GM21360 (cell line): ENCODE data around the gene PSMB2.

Experiments used
- ATAC-seq: cut with Tn5 transposase; IDR thresholded peaks from one replicate; pipeline ENCODE4 v1.9.1; 2021; ENCODE audit warnings: mild to moderate bottlenecking, moderate library complexity; ENCODE audit not compliant: unreplicated experiment

Gene PSMB2

DNA sequence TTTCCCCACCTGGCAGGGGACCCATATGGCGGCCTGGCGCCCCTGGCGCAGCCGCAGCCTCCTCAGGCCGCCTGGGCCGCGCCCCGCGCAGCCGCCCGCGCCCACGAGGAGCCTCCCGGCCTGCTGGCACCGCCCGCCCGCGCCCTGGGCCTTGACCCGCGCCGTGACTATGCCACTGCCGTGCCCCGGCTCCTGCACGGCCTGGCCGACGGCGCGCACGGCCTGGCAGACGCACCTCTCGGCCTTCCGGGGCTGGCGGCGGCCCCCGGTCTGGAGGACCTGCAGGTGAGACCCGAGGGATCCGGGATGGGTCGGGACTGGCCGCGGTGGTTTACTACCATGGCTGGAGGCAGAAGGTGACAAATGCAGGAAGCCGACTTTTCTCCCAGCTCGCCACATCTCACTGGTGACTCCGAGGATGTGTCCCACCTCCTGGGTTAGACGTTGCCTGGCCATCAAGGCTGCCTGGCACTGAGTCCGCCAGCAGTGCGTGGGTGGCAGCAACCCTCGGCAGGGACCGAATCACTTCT lies 67.1 kb downstream of the PSMB2 start:
- ATAC-seq = no peak

DNA sequence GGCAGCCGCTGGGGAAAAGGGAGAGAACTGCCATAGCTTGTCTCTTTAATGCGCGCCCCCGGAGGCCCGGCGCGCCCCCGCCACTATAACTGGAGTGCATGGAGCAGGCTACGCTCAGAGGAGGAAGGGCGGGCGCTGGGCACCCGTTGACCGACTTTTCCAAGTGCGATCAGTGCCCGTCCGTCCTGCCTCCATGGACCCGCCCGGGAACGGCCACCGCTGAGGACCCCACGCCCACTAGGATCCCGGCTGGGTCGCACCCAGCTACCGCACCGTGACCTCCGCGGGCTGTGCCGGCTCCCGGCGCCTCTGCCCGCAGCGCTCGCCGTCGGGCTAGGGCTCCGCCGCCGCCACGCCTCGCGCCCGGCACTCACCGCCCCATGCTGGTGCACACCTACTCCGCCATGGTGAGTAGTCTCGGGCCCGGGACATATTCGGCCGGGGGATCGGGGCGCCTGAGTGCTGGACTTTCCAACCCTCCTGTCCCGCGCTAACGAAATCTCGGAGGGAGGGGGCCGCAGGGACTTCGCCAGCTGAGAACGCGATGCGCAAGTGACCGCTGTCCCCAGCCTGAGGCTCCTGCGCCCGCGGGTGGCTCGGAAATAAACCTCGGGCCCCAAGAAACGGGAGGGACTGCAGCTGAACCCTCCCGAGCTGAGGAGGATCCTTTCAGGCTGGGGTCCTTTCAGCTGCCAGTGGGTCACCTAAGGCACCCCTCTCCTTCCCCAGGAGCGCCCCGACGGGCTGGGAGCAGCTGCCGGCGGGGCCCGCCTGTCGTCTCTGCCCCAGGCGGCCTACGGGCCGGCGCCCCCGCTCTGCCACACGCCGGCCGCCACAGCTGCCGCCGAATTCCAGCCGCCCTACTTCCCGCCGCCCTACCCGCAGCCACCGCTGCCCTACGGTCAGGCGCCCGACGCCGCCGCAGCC lies 67.9 kb downstream of the PSMB2 start, which contains the start of gene TFAP2E:
Gene TFAP2E, plus strand, starts transcription at position 117 of the 927 bp plus-strand sequence. Its CDS starts 264 bp downstream, at position 381.
- ATAC-seq = no peak

DNA sequence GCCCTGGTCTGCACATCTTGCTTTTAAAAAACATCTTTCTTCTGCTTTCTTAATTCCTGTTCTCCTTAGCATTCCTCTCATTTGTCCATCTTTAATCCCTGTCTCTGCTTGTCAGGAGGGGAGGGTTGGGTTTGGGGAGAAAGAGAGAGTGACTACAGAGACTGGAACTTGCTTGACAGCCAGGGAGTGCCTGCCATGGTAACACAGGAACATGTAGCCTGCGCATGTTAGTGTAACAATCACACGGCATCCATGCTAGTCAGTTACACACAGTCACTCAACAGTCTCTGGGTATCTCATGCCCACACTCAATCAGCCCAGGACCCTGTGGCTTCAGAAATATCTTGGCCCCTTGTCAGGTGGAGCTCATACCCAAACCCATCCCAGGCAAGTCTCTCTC lies 69.0 kb downstream of the PSMB2 start:
- no peak for ATAC-seq

DNA sequence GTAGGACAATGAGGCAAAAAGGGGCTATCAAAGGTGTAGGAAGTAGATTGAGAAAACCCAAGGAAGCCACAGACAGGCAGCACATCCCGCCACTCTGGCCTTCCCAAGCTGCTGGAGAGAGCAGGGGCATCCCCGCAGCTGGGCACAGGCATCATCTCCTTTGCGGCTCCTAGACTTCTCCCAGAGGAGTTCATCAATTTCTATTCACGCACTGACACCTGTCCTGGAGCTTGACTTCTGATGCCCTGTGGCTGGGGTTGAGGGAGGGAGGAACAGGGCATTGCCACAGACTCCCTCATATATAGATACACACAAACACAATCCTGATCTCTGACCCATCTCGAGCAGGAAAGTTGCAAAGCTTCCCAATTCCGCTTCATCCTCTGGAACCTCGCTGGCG lies 70.1 kb downstream of the PSMB2 start:
- no peak for ATAC-seq

DNA sequence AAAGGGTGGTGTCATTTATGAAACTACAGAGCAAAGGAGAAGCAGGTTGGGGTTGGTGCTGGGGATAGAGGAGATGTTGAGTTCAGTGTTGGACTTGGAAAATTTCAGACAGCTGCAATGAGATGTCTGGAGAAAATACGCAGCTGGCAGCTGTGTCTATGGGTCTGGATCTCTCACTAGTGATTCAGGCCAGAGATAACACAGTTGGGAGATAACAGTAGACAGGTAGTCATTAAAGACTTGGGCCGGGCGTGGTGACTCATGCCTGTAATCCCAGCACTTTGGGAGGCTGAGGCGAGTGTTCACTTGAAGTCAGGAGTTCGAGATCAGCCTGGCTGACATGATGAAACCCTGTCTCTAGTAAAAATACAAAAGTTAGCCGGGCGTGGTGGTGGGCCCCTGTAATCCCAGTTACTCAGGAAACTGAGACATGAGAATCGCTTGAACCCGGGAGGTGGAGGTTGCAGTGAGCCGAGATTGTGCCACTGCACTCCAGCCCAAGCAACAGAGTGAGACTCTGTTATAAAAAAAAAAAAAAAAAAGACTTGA lies 70.7 kb downstream of the PSMB2 start:
- ATAC-seq = no peak

DNA sequence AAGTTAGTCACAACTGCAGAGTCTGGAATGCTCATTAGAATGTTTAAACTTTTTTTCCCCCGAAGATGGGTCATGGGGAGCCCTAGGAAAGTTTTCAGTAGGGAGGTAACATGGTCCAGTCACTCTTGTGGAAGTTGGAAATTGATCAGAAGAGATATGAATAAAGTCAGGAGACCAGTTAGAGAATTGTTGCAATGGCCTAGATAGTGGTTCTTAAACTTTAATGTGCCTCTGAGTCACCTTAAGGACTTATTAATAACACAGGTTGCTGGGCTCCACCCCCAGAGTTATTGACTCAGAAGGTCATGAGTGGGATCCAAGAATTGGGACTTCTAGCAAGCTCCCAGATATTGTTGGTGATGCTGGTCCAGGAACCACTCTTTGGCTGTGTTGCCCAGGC lies 71.4 kb downstream of the PSMB2 start:
- no peak for ATAC-seq

DNA sequence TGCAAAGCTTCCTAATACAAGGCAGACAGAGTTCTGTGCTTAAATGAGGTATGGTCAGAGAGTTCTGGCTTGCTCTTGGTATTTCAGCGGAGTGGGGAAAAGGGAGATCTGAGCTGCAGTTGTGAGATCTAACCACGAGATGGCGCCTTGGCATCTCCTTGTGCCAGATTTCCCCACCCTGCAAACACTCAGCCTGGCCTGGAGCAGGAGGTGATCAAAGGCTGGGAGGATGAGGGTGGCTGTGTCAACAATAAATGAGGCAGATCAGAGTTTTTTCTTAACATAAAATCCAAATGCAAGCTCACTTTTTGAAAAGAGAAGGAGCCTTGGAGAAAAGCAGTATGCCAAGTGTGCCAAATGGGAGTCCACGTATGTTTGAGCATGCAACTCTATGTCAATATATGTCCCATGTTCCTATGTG lies 72.3 kb downstream of the PSMB2 start:
- no peak for ATAC-seq

DNA sequence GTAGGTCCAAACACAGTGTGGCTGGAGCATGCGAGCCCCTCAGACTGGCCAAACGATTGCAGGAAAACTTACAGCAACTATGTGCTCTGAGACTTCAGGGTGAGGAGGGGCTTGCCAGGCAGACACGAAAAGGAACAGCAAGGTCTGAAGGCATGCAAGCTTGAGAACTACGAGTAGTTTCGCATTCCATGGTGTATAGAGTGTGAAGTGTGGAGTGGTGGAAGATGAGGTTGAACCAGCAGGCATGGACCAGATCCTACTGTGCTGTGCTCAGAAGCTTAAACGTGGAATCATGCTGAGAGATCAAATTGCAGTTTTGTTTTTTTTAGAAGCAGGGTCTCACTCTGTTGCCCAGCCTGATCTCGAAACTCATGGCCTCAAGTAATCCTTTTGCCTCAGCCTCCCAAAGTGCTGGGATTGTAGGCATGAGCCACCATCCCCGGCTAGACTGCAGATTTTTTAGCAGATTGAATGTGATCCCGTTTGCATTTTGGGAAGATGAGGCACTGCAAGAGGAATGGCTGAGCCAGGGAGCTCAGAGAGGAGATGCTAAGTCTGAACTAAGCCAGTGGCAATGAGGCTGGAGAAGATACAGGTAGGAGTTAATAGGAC lies 73.3 kb downstream of the PSMB2 start:
- no peak for ATAC-seq

DNA sequence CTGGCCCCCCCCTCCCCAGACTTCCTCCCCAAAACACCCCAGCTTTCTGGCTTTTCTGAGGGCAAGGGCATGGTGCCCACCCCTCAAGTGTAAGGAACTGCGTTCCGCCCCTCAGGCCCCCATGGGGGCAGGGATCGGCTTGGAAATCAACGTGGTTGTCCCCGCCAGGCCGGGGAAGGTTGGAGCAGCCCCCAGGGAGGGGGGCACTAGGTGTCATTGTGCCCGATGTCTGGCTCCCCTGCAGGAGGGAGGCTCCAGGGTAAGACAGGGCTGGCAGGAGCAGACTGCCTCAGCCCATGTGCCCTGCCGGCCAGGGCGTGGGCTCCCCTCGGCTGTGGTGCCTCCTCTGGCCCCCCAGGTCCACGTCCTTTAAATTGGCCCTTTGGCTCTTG lies 75.6 kb downstream of the PSMB2 start:
- ATAC-seq = no peak

DNA sequence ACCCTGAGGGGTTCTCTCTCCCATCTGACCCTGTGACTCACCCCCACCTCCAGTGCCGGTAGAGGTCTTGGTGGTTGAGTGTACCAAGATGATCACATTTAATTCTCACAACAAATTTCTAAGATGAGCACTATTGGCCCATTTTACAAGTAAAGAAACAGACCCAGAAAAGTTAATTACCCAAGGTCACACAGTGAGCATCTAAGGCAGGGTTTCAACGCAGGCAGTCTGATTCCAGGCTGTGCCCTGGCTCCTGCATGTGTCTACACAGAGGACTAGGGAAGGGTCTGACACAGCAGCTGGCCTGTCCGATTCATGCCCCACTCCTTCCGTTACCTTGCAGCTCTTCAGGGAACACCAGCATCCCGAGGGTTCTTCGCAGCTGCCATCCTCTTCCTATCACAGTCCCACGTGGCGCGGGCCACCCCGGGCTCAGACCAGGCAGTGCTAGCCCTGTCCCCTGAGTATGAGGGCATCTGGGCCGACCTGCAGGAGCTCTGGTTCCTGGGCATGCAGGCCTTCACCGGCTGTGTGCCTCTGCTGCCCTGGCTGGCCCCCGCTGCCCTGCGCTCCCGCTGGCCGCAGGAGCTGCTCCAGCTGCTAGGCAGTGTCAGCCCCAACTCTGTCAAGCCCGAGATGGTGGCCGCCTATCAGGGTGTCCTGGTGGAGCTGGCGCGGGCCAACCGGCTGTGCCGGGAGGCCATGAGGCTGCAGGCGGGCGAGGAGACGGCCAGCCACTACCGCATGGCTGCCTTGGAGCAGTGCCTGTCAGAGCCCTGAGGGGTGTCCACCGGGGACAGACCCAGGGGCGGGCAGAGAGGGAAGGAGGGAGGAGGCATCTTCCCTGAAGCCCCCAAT lies 76.2 kb downstream of the PSMB2 start:
- ATAC-seq = no peak

DNA sequence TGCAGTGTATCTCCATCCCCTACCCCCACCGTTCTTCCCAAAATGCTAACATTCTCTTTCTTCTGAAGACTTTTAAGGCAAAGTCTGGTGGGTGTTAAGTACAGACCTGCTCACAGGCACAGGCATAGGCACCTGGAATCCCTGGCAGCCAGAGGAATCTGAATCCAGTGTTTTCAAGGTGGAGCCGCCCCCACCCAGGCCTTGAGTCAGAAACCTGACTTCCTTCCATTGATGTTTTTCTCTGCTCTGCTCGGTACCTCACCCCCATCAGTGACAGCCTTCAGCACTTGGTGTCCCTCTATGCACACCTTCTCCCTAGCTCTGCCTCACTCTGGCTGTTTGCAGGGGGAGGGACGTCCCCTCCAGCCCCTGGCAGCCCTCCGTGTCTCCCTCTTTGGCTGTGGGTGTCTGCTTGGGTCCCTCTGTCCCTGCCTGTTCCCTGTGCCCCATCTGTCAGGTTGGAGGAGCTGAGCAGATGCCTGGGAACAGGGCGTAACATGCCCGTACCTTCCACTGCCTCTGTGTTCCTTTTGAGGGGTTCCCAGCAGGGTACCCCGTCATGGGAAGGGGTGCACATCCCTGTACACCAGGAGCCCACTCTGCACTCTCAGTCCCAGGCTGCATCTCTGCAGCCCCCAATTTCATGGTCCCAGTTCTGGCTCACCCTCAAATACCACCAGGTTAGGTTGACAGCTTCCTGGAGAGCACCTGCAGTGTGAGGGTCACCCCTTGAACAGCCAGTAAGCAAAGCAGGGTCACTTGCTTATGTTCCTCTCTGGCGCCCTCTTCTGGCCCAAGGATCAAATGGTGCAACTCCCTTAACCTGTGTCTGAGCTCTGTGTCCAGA lies 77.1 kb downstream of the PSMB2 start:
- no peak for ATAC-seq

DNA sequence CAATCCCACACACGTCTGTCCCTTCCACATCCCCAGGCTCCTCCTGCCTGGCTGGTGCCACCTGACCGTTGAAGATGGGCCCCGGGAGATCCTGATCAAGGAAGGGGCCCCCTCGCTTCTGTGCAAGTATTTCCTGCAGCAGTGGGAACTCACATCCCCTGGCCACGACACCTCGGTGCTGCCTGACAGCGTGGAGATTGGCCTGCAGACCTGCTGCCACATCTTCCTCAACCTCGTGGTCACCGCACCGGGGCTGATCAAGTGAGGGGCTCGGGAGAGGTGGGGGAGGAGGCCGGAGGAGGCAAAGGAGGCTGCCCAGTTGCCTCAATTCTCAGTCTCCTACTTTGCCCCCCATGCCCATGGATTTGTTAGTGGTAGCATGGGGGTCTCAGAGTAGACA lies 78.2 kb downstream of the PSMB2 start:
- no peak for ATAC-seq

DNA sequence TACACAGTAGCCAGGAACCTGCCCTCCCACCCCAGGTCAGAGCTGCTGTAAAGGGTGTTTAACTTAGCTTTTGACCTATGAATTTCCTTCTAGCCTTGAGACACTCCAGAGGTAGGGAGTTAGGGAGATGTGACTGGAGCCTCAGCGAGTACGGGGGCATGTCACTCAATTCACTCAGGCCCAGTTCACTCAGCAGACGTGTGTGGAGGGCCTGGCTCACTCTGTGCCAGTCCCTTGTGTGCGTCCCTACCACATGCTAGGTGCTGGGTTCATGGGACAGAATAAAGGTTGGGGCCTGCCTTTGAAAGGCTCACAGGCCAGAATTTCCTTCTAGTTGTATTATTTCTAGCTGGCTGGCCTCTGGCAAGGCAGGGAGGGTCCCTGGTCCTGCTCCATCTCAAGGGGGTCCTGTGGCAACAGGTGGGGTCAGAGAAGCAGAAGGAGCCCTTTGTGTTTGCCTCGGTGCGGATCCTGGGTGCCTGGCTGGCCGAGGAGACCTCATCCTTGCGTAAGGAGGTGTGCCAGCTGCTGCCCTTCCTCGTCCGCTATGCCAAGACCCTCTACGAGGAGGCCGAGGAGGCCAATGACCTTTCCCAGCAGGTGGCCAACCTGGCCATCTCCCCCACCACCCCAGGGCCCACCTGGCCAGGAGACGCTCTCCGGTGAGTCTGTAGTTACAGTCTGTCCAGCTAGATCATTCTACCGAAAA lies 79.2 kb downstream of the PSMB2 start:
- no peak for ATAC-seq

DNA sequence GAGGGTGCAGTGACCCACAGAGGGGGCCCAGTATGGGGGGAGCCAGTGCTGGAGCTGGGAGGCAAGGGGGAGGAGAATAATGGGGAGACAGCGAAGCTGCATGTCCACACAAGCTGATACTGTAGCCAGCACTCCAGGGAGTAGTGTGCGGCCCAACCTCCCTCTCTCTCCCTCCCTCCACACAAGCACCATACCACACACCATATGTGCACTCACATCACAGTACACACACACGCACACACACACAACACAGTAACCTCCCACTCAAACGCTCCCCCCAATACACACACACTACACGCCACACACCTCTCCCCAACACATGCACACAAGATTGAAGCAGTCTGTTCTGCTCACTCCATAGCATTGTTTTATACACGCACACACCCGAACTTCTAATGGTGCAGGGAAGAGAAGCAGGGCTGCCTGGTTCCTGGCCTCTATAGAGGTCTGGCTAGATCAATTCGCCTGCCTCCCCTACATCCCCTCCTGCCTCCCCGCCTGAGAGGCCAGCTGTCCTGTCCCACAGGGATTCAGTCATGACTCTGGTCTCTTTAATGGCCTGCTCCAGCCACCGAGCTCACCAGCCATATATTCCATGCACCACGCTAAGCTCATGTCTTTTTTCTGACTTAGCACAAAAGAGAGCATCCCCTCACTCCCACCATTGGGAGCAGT lies 79.9 kb downstream of the PSMB2 start:
- no peak for ATAC-seq

DNA sequence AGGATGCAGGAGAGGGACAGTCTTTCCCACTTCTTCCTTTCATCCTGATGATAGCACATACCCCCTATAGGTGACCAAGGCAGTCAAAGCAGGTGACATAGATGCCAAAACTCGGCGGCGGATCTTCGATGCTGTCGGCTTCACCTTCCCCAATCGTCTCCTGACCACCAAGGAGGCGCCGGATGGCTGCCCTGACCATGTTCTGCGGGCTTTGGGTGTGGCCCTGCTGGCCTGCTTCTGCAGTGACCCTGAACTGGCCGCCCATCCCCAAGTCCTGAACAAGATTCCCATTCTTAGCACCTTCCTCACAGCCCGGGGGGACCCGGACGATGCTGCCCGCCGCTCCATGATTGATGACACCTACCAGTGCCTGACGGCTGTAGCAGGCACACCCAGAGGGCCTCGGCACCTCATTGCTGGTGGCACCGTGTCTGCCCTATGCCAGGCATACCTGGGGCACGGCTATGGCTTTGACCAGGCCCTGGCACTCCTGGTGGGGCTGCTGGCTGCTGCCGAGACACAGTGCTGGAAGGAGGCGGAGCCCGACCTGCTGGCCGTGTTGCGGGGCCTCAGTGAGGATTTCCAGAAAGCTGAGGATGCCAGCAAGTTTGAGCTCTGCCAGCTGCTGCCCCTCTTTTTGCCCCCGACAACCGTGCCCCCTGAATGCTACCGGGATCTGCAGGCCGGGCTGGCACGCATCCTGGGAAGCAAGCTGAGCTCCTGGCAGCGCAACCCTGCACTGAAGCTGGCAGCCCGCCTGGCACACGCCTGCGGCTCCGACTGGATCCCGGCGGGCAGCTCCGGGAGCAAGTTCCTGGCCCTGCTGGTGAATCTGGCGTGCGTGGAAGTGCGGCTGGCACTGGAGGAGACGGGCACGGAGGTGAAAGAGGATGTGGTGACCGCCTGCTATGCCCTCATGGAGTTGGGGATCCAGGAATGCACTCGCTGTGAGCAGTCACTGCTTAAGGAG lies 80.8 kb downstream of the PSMB2 start:
- no peak for ATAC-seq

DNA sequence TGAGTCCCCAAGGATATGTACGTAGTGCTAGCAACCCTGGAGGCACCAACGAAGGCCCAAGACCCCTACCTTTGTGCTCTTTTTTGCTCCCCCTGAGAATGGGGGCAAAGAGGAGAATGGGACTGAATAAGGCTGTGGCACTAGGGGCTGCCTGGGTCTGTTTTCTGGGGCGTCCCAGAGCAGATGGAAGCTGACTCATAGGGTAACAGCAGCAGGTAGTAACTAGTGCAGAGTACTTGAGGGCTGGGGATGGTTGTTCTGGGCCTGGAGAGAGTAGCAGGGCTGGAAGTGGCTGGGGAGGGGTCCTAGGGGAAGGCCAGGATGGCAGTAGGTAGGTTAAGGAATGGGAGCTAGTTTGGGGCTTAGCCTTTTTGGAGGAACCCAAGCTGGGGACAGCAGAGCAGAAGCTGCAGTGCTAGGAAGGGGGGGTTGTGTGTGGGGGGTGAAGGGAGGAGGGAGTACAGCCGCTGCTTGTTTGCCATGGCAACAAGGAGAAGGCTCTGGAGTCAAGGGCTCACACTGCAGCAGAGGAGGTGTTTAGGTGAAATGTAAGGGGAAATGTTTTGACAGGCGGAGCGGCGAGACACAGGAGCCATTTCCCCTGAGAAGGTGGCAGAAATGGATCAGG lies 81.9 kb downstream of the PSMB2 start:
- ATAC-seq = no peak
